ENCODE data around the gene TMOD1. TPM values are rescaled to one million over a fixed set of nuclear protein-coding genes. Genes with fewer than 3 reads are reported as not detected.

TMOD1 gene
- total and polyA plus RNA-seq, 2 experiments from 2014 or later, result 0.69 to 4.5 TPM

DNA sequence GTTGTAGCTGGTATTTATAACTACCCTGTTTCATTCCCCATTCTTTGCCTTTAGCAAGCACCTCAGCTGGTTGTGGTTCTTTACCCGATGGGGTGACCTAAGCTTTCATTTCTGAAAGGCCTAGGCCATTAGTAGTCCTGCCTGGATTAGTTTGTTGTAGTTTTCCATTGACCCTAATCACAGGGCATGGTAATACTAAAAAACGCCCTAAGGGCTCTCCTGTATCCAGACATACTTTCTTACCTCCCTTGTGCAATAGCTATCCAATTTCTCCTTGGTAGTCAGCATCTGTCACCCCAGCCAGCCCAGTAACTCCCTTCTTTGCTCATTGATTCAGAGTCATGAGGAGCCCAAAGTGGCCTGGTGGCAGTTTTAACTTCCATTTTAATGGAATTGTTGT is 24.0 kb downstream of the TMOD1 start:
- TF ChIP-seq JUNB (IDR thresholded peaks at IDR 0.05; ENCODE audit: unreplicated experiment), result no peak
- TF ChIP-seq ZNF331 (CRISPR knock-in tag; IDR thresholded peaks at IDR 0.05; ENCODE audit: low read depth), result no peak
- no peak for TF ChIP-seq EZH2 (IDR thresholded peaks at IDR 0.05; ENCODE audit: low read depth, unreplicated experiment)
- no peak for TF ChIP-seq POLR2AphosphoS5 (IDR thresholded peaks at IDR 0.05; ENCODE audit: low read depth)
- TF ChIP-seq, protein P1, sequence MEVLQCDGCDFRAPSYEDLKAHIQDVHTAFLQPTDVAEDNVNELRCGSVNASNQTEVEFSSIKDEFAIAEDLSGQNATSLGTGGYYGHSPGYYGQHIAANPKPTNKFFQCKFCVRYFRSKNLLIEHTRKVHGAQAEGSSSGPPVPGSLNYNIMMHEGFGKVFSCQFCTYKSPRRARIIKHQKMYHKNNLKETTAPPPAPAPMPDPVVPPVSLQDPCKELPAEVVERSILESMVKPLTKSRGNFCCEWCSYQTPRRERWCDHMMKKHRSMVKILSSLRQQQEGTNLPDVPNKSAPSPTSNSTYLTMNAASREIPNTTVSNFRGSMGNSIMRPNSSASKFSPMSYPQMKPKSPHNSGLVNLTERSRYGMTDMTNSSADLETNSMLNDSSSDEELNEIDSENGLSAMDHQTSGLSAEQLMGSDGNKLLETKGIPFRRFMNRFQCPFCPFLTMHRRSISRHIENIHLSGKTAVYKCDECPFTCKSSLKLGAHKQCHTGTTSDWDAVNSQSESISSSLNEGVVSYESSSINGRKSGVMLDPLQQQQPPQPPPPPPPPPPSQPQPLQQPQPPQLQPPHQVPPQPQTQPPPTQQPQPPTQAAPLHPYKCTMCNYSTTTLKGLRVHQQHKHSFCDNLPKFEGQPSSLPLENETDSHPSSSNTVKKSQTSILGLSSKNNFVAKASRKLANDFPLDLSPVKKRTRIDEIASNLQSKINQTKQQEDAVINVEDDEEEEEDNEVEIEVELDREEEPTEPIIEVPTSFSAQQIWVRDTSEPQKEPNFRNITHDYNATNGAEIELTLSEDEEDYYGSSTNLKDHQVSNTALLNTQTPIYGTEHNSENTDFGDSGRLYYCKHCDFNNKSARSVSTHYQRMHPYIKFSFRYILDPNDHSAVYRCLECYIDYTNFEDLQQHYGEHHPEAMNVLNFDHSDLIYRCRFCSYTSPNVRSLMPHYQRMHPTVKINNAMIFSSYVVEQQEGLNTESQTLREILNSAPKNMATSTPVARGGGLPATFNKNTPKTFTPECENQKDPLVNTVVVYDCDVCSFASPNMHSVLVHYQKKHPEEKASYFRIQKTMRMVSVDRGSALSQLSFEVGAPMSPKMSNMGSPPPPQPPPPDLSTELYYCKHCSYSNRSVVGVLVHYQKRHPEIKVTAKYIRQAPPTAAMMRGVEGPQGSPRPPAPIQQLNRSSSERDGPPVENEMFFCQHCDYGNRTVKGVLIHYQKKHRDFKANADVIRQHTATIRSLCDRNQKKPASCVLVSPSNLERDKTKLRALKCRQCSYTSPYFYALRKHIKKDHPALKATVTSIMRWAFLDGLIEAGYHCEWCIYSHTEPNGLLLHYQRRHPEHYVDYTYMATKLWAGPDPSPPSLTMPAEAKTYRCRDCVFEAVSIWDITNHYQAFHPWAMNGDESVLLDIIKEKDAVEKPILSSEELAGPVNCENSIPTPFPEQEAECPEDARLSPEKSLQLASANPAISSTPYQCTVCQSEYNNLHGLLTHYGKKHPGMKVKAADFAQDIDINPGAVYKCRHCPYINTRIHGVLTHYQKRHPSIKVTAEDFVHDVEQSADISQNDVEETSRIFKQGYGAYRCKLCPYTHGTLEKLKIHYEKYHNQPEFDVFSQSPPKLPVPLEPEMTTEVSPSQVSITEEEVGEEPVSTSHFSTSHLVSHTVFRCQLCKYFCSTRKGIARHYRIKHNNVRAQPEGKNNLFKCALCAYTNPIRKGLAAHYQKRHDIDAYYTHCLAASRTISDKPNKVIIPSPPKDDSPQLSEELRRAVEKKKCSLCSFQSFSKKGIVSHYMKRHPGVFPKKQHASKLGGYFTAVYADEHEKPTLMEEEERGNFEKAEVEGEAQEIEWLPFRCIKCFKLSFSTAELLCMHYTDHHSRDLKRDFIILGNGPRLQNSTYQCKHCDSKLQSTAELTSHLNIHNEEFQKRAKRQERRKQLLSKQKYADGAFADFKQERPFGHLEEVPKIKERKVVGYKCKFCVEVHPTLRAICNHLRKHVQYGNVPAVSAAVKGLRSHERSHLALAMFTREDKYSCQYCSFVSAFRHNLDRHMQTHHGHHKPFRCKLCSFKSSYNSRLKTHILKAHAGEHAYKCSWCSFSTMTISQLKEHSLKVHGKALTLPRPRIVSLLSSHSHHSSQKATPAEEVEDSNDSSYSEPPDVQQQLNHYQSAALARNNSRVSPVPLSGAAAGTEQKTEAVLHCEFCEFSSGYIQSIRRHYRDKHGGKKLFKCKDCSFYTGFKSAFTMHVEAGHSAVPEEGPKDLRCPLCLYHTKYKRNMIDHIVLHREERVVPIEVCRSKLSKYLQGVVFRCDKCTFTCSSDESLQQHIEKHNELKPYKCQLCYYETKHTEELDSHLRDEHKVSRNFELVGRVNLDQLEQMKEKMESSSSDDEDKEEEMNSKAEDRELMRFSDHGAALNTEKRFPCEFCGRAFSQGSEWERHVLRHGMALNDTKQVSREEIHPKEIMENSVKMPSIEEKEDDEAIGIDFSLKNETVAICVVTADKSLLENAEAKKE (CRISPR knock-in tag; IDR thresholded peaks at IDR 0.05), result no peak
- no peak for TF ChIP-seq STAT1 (IDR thresholded peaks at IDR 0.05; ENCODE audit: unreplicated experiment)
- TF ChIP-seq NANOG (IDR thresholded peaks at IDR 0.05; ENCODE audit: borderline replicate concordance), result no peak
- no peak for TF ChIP-seq EZH2phosphoT487 (IDR thresholded peaks at IDR 0.05; ENCODE audit: unreplicated experiment)
- TF ChIP-seq CREB1 (CRISPR knock-in tag; IDR thresholded peaks at IDR 0.05; ENCODE audit: low read depth), result no peak
- no peak for TF ChIP-seq ZNF114 (CRISPR knock-in tag; IDR thresholded peaks at IDR 0.05)
- Histone ChIP-seq H4K20me1 (replicated peaks; ENCODE audit: insufficient read depth) (no peaks in the 10 kb centered on the region), H3K4me1 (ENCODE audit: insufficient read depth) (peaks cover 16% of the 10 kb centered on the region), H3K4me3 (no peak overlapping the region), H3K27me3 (ENCODE audit: insufficient read depth) (no peaks in the 10 kb centered on the region), H3K27ac (ENCODE audit: low read depth) (no peak overlapping the region), H3K79me2 (replicated peaks; ENCODE audit: insufficient read depth) (no peaks in the 10 kb centered on the region), H3K4me2 (no peak overlapping the region), H3F3A (replicated peaks; ENCODE audit: low read depth) (no peaks in the 10 kb centered on the region), H3K9me2 (ENCODE audit: insufficient read depth) (no peaks in the 10 kb centered on the region), H2AFZ (no peak overlapping the region), H3K36me3 (ENCODE audit: insufficient read depth) (no peaks in the 10 kb centered on the region)
- no peak overlapping the region for H3K27ac Mint-ChIP-seq
- DNase-seq (ENCODE audit: low spot score) (no peak), ATAC-seq (no peak)
- peaks cover 12% of the 10 kb centered on the region for H3K27me3 Mint-ChIP-seq (ENCODE audit: insufficient read depth, low read depth, poor library complexity)
- H3K4me1 Mint-ChIP-seq, result peaks cover 32% of the 10 kb centered on the region
- H3K4me3 Mint-ChIP-seq, result no peak overlapping the region
- H3K36me3 Mint-ChIP-seq (ENCODE audit: low read depth), result no peaks in the 10 kb centered on the region
- H3K9me3 Mint-ChIP-seq, result no peaks in the 10 kb centered on the region

Measured in GM23338 (cell line).